Measurements from ENCODE around the gene UNC45A. TPM values are rescaled to one million over a fixed set of nuclear protein-coding genes. Genes with fewer than 3 reads are reported as not detected.

Gene UNC45A
- total and polyA plus RNA-seq, 3 donors from 2014 or later: 48.9 to 59.6 (median 56.9) TPM

- no peaks in the 10 kb centered on the region for H3K27me3 ChIP-seq
- TF ChIP-seq POLR2A (IDR thresholded peaks at IDR 0.05): no peak
- TF ChIP-seq CTCF (IDR thresholded peaks at IDR 0.05): no peak
- no peak overlapping the region for H3K27ac ChIP-seq
- H3K4me3 ChIP-seq: no peak overlapping the region
- H3K36me3 ChIP-seq (ENCODE audit: low read depth, missing control alignments): no peaks in the 10 kb centered on the region
- intact Hi-C loops (cut with DNase I; ENCODE audit: low total_unique reads): no loop called here
- no peaks in the 10 kb centered on the region for H3K4me1 ChIP-seq
- 84 to 91% methylated on average over 1 of the region's 1 CpG for WGBS, 2 donors
- no peak for DNase-seq
- no peaks in the 10 kb centered on the region for H3K9me3 ChIP-seq
Measured at GRCh38 chr15:90968434-90968833, 33.3 kb downstream of the UNC45A start.

GRCh38 chr15:90970274-90970673 is 35.2 kb downstream of the UNC45A start:
- Histone ChIP-seq H3K4me1 (no peaks in the 10 kb centered on the region), H3K4me3 (no peak overlapping the region), H3K27me3 (no peaks in the 10 kb centered on the region), H3K27ac (no peak overlapping the region), H3K9me3 (no peaks in the 10 kb centered on the region), H3K36me3 (ENCODE audit: low read depth, missing control alignments) (no peaks in the 10 kb centered on the region)
- TF ChIP-seq POLR2A (IDR thresholded peaks at IDR 0.05) (no peak), CTCF (IDR thresholded peaks at IDR 0.05) (no peak)
- DNase-seq: no peak
- WGBS, 2 donors: 86 to 91% methylated on average over 7 of the region's 7 CpGs
- intact Hi-C loops (cut with DNase I; ENCODE audit: low total_unique reads): no loop called here

GRCh38 chr15:90972133-90972532 is 37.0 kb downstream of the UNC45A start:
- TF ChIP-seq CTCF (IDR thresholded peaks at IDR 0.05) (no peak), POLR2A (IDR thresholded peaks at IDR 0.05) (no peak)
- H3K9me3 ChIP-seq: no peaks in the 10 kb centered on the region
- no peak overlapping the region for H3K27ac ChIP-seq
- no peaks in the 10 kb centered on the region for H3K36me3 ChIP-seq (ENCODE audit: low read depth, missing control alignments)
- no peak overlapping the region for H3K4me3 ChIP-seq
- no peaks in the 10 kb centered on the region for H3K27me3 ChIP-seq
- 97 to 99% methylated on average over 5 of the region's 5 CpGs for WGBS, 2 donors
- H3K4me1 ChIP-seq: no peaks in the 10 kb centered on the region
- DNase-seq: no peak
- intact Hi-C loops (cut with DNase I; ENCODE audit: low total_unique reads): no loop called here

- Histone ChIP-seq H3K36me3 (ENCODE audit: low read depth, missing control alignments) (no peaks in the 10 kb centered on the region), H3K27ac (no peak overlapping the region), H3K9me3 (no peaks in the 10 kb centered on the region), H3K4me1 (no peaks in the 10 kb centered on the region), H3K27me3 (no peaks in the 10 kb centered on the region), H3K4me3 (no peak overlapping the region)
- 91 to 93% methylated on average over 21 of the region's 21 CpGs for WGBS, 2 donors
- intact Hi-C loops (cut with DNase I; ENCODE audit: low total_unique reads): no loop called here
- no peak for DNase-seq
- no peak for TF ChIP-seq CTCF (IDR thresholded peaks at IDR 0.05)
Measured at GRCh38 chr15:90974216-90974615, 39.1 kb downstream of the UNC45A start.

GRCh38 chr15:90979582-90979981 is 44.5 kb downstream of the UNC45A start:
- Histone ChIP-seq H3K4me3 (no peak overlapping the region), H3K27ac (no peak overlapping the region), H3K27me3 (no peaks in the 10 kb centered on the region), H3K9me3 (no peaks in the 10 kb centered on the region), H3K4me1 (no peaks in the 10 kb centered on the region), H3K36me3 (ENCODE audit: low read depth, missing control alignments) (no peaks in the 10 kb centered on the region)
- intact Hi-C loops (cut with DNase I; ENCODE audit: low total_unique reads): no loop called here
- no peak for TF ChIP-seq CTCF (IDR thresholded peaks at IDR 0.05)
- no peak for TF ChIP-seq POLR2A (IDR thresholded peaks at IDR 0.05)
- WGBS, 2 donors: 38 to 72% methylated on average over 1 of the region's 1 CpG
- no peak for DNase-seq
